ENCODE results near the gene RAET1E.

The RAET1E gene

DNA sequence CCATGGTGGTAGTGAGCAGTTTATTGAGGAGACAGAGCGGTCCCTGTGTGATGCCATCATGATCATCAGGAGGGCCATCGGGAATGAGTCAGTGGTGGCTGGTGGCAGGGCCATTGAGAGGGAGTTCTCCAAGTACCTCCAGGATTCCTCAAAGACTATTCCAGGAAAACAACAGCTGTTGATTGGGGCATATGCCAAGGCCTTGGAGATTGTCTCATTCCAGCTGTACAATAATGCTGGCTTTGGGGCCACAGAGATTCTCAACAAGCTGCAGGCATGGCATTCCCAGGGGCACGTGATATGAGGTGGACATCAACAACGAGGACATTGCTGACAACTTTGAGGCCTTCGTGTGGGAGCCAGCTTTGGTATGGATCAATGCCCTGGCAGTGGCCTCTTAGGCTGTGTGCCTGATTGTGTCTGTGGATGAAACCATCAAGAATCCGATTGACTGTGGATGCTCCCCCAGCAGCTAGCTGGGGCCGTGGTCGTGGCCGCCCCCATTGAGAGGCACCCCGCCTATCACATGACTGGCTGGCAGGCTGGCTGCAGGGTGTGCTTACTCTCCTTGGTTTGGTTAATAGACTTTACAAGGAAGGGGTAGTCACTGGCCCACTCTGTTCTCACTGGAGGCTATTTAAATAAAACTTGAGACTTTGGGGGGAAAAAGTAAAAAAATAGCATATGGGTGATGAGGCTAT is 16.7 kb downstream of the RAET1E start:
- no peak overlapping the region for H3K4me3 ChIP-seq (replicated peaks; ENCODE audit: low read depth, low read length)
- no peaks in the 10 kb centered on the region; the same call in 1 of the 2 replicates for H3K27me3 ChIP-seq (replicated peaks; ENCODE audit: control insufficient read depth, insufficient read depth, low read length)
- H3K36me3 ChIP-seq (ENCODE audit: control insufficient read depth, insufficient read depth, low read length) = no peaks in the 10 kb centered on the region
- DNase-seq (ENCODE audit: extremely low read depth, insufficient read length) = no peak
- TF ChIP-seq, protein P1, sequence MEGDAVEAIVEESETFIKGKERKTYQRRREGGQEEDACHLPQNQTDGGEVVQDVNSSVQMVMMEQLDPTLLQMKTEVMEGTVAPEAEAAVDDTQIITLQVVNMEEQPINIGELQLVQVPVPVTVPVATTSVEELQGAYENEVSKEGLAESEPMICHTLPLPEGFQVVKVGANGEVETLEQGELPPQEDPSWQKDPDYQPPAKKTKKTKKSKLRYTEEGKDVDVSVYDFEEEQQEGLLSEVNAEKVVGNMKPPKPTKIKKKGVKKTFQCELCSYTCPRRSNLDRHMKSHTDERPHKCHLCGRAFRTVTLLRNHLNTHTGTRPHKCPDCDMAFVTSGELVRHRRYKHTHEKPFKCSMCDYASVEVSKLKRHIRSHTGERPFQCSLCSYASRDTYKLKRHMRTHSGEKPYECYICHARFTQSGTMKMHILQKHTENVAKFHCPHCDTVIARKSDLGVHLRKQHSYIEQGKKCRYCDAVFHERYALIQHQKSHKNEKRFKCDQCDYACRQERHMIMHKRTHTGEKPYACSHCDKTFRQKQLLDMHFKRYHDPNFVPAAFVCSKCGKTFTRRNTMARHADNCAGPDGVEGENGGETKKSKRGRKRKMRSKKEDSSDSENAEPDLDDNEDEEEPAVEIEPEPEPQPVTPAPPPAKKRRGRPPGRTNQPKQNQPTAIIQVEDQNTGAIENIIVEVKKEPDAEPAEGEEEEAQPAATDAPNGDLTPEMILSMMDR (IDR thresholded peaks at IDR 0.05; ENCODE audit: insufficient read depth, low read length, poor library complexity, severe bottlenecking) = no peak

DNA sequence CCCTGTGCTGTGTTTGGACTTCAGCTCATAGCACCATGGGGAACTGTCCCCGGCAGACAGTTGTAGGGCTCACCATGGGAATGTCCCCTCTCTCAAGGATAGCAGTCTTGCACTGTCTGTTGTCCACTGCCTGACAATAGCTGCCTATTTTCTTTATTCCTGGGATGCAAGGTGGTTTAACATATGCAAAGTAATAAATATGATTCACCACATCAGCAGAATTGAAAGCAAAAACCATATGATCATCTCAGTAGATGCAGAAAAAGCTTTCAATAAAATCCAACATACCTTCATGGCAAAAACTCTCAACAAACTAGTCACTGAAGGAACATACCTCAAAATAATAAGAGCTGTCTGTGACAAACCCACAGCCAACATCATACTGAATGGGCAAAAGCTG is 20.3 kb downstream of the RAET1E start:
- Histone ChIP-seq H3K27me3 (replicated peaks; ENCODE audit: control insufficient read depth, insufficient read depth, low read length) (no peaks in the 10 kb centered on the region; the same call in 1 of the 2 replicates), H3K4me3 (replicated peaks; ENCODE audit: low read depth, low read length) (no peak overlapping the region), H3K36me3 (ENCODE audit: control insufficient read depth, insufficient read depth, low read length) (no peaks in the 10 kb centered on the region)
- no peak for DNase-seq (ENCODE audit: extremely low read depth, insufficient read length)
- TF ChIP-seq, protein P1 (IDR thresholded peaks at IDR 0.05; ENCODE audit: insufficient read depth, low read length, poor library complexity, severe bottlenecking) = no peak

DNA sequence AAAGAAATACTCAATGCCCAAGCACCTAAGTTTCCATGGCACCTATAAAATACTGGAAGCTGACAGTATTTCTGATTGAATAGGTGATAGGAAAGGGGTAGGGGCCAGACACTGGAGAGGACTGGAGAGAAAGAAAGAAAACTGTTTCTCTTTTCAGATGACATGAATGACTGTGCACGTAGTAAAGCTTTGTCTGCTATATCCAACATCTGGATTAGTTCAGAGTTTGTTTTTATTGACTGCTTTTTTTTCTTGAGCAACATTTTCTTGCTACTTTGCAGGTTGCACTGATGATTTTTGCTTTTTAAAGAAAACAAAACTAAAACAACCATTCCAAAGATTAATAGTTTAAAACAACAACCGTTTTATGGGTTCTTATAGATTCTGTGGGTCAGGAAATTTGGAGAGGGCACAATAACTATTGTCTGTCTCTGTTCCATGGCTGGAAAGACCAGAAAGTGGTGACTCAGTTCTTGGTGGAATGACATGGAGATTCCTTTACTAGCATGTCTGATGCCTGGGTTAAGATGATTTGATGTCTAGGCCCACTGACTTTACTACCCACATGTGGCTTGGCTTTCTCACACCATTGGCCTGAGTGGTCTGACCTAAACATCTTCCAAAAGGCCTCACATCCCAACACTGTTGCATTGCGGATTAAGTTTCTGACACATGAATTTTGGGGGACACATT is 21.5 kb downstream of the RAET1E start:
- no peak for DNase-seq (ENCODE audit: extremely low read depth, insufficient read length)
- TF ChIP-seq, protein P1 (IDR thresholded peaks at IDR 0.05; ENCODE audit: insufficient read depth, low read length, poor library complexity, severe bottlenecking) = no peak
- Histone ChIP-seq H3K27me3 (replicated peaks; ENCODE audit: control insufficient read depth, insufficient read depth, low read length) (no peaks in the 10 kb centered on the region; the same call in 1 of the 2 replicates), H3K36me3 (ENCODE audit: control insufficient read depth, insufficient read depth, low read length) (no peaks in the 10 kb centered on the region), H3K4me3 (replicated peaks; ENCODE audit: low read depth, low read length) (no peak overlapping the region)

DNA sequence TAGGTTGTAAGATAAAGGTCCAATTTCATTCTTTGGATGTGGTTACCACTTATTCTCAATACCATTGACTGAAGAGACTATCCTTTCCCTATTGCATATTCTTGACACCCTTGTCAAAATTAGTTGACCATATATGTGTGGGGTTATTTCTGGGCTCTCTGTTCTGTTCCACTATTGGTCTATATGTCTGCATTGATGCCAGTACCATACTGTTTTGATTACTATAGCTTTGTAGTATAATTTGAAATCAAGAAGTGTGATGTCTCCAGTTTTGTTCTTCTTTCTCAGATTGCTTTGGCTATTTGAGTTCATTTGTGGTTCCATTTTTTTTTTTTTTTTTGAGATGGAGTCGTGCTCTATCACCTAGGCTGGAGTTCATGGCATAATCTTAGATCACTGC is 25.7 kb downstream of the RAET1E start:
- TF ChIP-seq, protein P1 (IDR thresholded peaks at IDR 0.05; ENCODE audit: insufficient read depth, low read length, poor library complexity, severe bottlenecking) = no peak
- H3K27me3 ChIP-seq (replicated peaks; ENCODE audit: control insufficient read depth, insufficient read depth, low read length) = no peaks in the 10 kb centered on the region; the same call in 1 of the 2 replicates
- DNase-seq (ENCODE audit: extremely low read depth, insufficient read length) = no peak
- H3K36me3 ChIP-seq (ENCODE audit: control insufficient read depth, insufficient read depth, low read length) = no peaks in the 10 kb centered on the region
- H3K4me3 ChIP-seq (replicated peaks; ENCODE audit: low read depth, low read length) = no peak overlapping the region

DNA sequence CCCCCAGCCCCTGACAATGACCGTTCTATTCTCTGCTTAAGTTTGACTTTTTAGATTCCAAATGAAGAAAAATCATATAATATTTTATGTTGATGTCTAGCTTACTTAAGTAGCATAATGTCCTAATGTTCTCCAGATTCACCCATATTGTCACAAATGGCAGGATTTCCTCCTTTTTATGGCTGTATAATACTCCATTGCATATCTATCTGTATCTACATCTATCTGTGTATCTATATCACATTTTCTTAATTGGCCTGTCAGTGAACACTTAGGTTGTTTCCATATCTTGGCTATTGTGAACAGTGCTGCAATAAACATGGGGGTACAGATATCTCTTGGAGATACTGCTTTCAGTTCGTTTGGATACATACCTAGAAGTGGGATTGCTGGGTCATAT is 26.7 kb downstream of the RAET1E start:
- DNase-seq (ENCODE audit: extremely low read depth, insufficient read length) = no peak
- H3K36me3 ChIP-seq (ENCODE audit: control insufficient read depth, insufficient read depth, low read length) = no peaks in the 10 kb centered on the region
- TF ChIP-seq, protein P1 (IDR thresholded peaks at IDR 0.05; ENCODE audit: insufficient read depth, low read length, poor library complexity, severe bottlenecking) = no peak
- H3K4me3 ChIP-seq (replicated peaks; ENCODE audit: low read depth, low read length) = no peak overlapping the region
- no peaks in the 10 kb centered on the region; the same call in 1 of the 2 replicates for H3K27me3 ChIP-seq (replicated peaks; ENCODE audit: control insufficient read depth, insufficient read depth, low read length)
